IMR-90 (cell line): ENCODE results near the gene HSF2BP. TPM values are rescaled to one million over a fixed set of nuclear protein-coding genes. Genes with fewer than 3 reads are reported as not detected.

Experiments used
- ATAC-seq: fragments of 200-7000 bp; cut with Tn5 transposase; 2 replicates; pipeline ENCODE4 v1.9.1; 2020; ENCODE audit warnings: low read depth, mild to moderate bottlenecking, moderate library complexity
- BruUV-seq: library from RNA; stranded (reverse); fragments of 400-500 nt; replicated peaks from 2 replicates; lab custom pipeline; 2021; lab: Mats Ljungman, UMichigan
- CTCF ChIA-PET: fragments of 300-600 bp; formaldehyde crosslinking; extraction: SDS; loops from one replicate; lab custom pipeline; 2021; ENCODE audit warnings: antibody characterized with exemption; lab: Yijun Ruan, JAX
- POLR2A ChIA-PET: fragments of 300-600 bp; sonication (Branson Sonifier 250); formaldehyde crosslinking; loops from one replicate; lab custom pipeline; 2022; ENCODE audit warnings: antibody characterized with exemption; ENCODE audit not compliant: unreplicated experiment; lab: Charles Lee
- DNase-seq: peaks from one replicate; pipeline ENCODE4 v3.0.0; 2013
- H2AFZ ChIP-seq: replicated peaks from 2 replicates; pipeline ENCODE3; 2013; ENCODE audit warnings: low read length, mild to moderate bottlenecking; ENCODE audit not compliant: poor library complexity
- H2AK5ac ChIP-seq: 2 replicates; pipeline ENCODE4 v1.6.1; 2013; ENCODE audit warnings: low read depth, low read length, inconsistent platforms
- H2AK9ac ChIP-seq: replicated peaks from 2 replicates; pipeline ENCODE3; 2013; ENCODE audit warnings: mild to moderate bottlenecking, low read depth, low read length, moderate library complexity; ENCODE audit not compliant: poor library complexity
- H2BK120ac ChIP-seq: 2 replicates; pipeline ENCODE4 v1.6.1; 2013; ENCODE audit warnings: low read depth, low read length, inconsistent platforms
- H2BK15ac ChIP-seq: 3 replicates; pipeline ENCODE4 v1.6.1; 2013; ENCODE audit warnings: low read depth, low read length, inconsistent platforms
- H2BK20ac ChIP-seq: 2 replicates; pipeline ENCODE4 v1.6.1; 2013; ENCODE audit warnings: low read depth, mild to moderate bottlenecking, inconsistent platforms, low read length, moderate library complexity
- H2BK5ac ChIP-seq: 2 replicates; pipeline ENCODE4 v1.6.1; 2013; ENCODE audit warnings: mild to moderate bottlenecking, low read depth, low read length, inconsistent platforms; ENCODE audit not compliant: poor library complexity, severe bottlenecking
- H3K14ac ChIP-seq: replicated peaks from 2 replicates; pipeline ENCODE4 v1.6.1; 2013; ENCODE audit warnings: low read depth, low read length, inconsistent platforms
- H3K18ac ChIP-seq: 2 replicates; pipeline ENCODE4 v1.6.1; 2013; ENCODE audit warnings: low read depth, low read length, control low read depth
- H3K23ac ChIP-seq: 2 replicates; pipeline ENCODE4 v1.6.1; 2013; ENCODE audit warnings: low read depth, low read length, inconsistent platforms
- H3K27ac ChIP-seq: 2 replicates; pipeline ENCODE4 v1.5.1; 2013; ENCODE audit warnings: mild to moderate bottlenecking, control low read depth, low read length; ENCODE audit not compliant: insufficient read depth
- H3K27me3 ChIP-seq: 2 replicates; pipeline ENCODE4 v1.6.1; 2013; ENCODE audit warnings: low read length; ENCODE audit not compliant: control insufficient read depth, insufficient read depth
- H3K36me3 ChIP-seq: 2 replicates; pipeline ENCODE4 v1.6.1; 2013; ENCODE audit warnings: low read length, mixed read lengths; ENCODE audit not compliant: control insufficient read depth, insufficient read depth
- H3K4ac ChIP-seq: 2 replicates; pipeline ENCODE4 v1.6.1; 2013; ENCODE audit warnings: low read depth, low read length, inconsistent platforms
- H3K4me1 ChIP-seq: 2 replicates; pipeline ENCODE4 v1.6.1; 2013; ENCODE audit warnings: low read length, mixed read lengths; ENCODE audit not compliant: control insufficient read depth, insufficient read depth
- H3K4me2 ChIP-seq: 2 replicates; pipeline ENCODE4 v1.6.1; 2013; ENCODE audit warnings: low read depth, mild to moderate bottlenecking, control low read depth, low read length, moderate library complexity
- H3K4me3 ChIP-seq: 2 replicates; pipeline ENCODE4 v1.5.1; 2013; ENCODE audit warnings: low read depth, mild to moderate bottlenecking, control low read depth, low read length, moderate library complexity; ENCODE audit not compliant: insufficient read depth
- H3K56ac ChIP-seq: 2 replicates; pipeline ENCODE4 v1.6.1; 2013; ENCODE audit warnings: low read length, inconsistent platforms; ENCODE audit not compliant: insufficient read depth; ENCODE audit errors: extremely low read depth
- H3K79me1 ChIP-seq, 2 experiments: 2 replicates each; pipeline ENCODE4 v1.6.1; 2013; ENCODE audit warnings: low read length in 2 of 2, inconsistent platforms in 1 of 2, low read depth in 1 of 2
- H3K9ac ChIP-seq: 2 replicates; pipeline ENCODE4 v1.6.1; 2013; ENCODE audit warnings: low read depth, low read length, control low read depth
- H3K9me1 ChIP-seq: 2 replicates; pipeline ENCODE4 v1.6.1; 2013; ENCODE audit warnings: low read length, inconsistent platforms; ENCODE audit not compliant: insufficient read depth
- H3K9me3 ChIP-seq: 2 replicates; pipeline ENCODE4 v1.6.1; 2013; ENCODE audit warnings: low read length; ENCODE audit not compliant: control insufficient read depth, insufficient read depth
- H4K20me1 ChIP-seq: 2 replicates; pipeline ENCODE4 v1.6.1; 2013; ENCODE audit warnings: low read length, inconsistent platforms; ENCODE audit not compliant: insufficient read depth
- H4K5ac ChIP-seq: 2 replicates; pipeline ENCODE4 v1.6.1; 2013; ENCODE audit warnings: mild to moderate bottlenecking, low read depth, low read length, control low read depth
- H4K8ac ChIP-seq, 2 experiments: 2 replicates each; pipeline ENCODE4 v1.6.1; 2013; ENCODE audit warnings: low read depth in 2 of 2, low read length in 2 of 2, control low read depth in 1 of 2, inconsistent platforms in 1 of 2
- H4K91ac ChIP-seq: 2 replicates; pipeline ENCODE4 v1.6.1; 2013; ENCODE audit warnings: low read depth, low read length, inconsistent platforms; ENCODE audit not compliant: insufficient read depth
- FOS ChIP-seq: fragments of 150-350 bp; IDR thresholded peaks from 2 replicates; pipeline ENCODE4 v1.6.1; 2016; ENCODE audit warnings: low read depth, low read length
- MAZ ChIP-seq: IDR thresholded peaks from 2 replicates; pipeline ENCODE4 v1.6.1; 2012; ENCODE audit warnings: low read depth, mild to moderate bottlenecking, low read length, improper control_type of control experiment, moderate library complexity, borderline replicate concordance
- RAD21 ChIP-seq: IDR thresholded peaks from 2 replicates; pipeline ENCODE4 v1.6.1; 2012; ENCODE audit warnings: low read length, improper control_type of control experiment
- RFX5 ChIP-seq: IDR thresholded peaks from 2 replicates; pipeline ENCODE4 v1.8.0; 2012; ENCODE audit warnings: low read depth, mild to moderate bottlenecking, low read length, moderate library complexity
- USF2 ChIP-seq: fragments of 150-350 bp; IDR thresholded peaks from 2 replicates; pipeline ENCODE4 v1.6.1; 2017; ENCODE audit warnings: mild to moderate bottlenecking, antibody characterized with exemption, low read length, low read depth
- WGBS, 2 experiments: methylation state at CpG; one replicate each; pipeline versions ENCODE4 v1.1.5 to v1.1.7; 2013; ENCODE audit warnings: missing lambda C conversion rate in 2 of 2; ENCODE audit not compliant: insufficient read length in 1 of 2; ENCODE audit errors: extremely low coverage in 2 of 2; 5-methylcytosine and 5-hydroxymethylcytosine counted together
- dilution Hi-C: fragments of 300-500 bp; cut with HindIII; formaldehyde crosslinking; loops from one replicate; pipeline ENCODE4 v1.14.3; 2018; ENCODE audit warnings: low sequenced_read_pairs; ENCODE audit not compliant: unreplicated experiment
- in situ Hi-C: fragments of 300-500 bp; cut with MboI; formaldehyde crosslinking; loops from 3 replicates; pipeline ENCODE4 v1.14.3; 2019; ENCODE audit warnings: low sequenced_read_pairs, inconsistent platforms, mixed read lengths
- intact Hi-C: fragments of 100-400 bp; cut with micrococcal nuclease; formaldehyde crosslinking; loops from 2 replicates; pipeline ENCODE4 v1.10.0; 2022
- polyA plus RNA-seq, 3 experiments: library from polyadenylated mRNA; depleted of rRNA; stranded (reverse); fragments of >200 nt; gene quantifications; 2 replicates each; pipeline ENCODE4 v1.2.3, GENCODE V29; 2012; ENCODE audit warnings: low replicate concordance in 1 of 3
- total RNA-seq: library from RNA; depleted of rRNA; stranded (reverse); fragments of >200 nt; gene quantifications from 2 replicates; pipeline ENCODE4 v1.2.3, GENCODE V29; 2012
- TF ChIP-seq, protein P1 (sequence below): fragments of 150-350 bp; IDR thresholded peaks from 2 replicates; pipeline ENCODE4 v1.6.1; 2016; ENCODE audit warnings: low read depth, mild to moderate bottlenecking, low read length, moderate library complexity, borderline replicate concordance

The HSF2BP gene
- total and polyA plus RNA-seq, 2 of the 4 experiments (the other 2 are of a cell fraction) = 0.87 to 0.90 TPM

GRCh38 chr21:43645136-43645891, 14.0 kb downstream of the HSF2BP start (continued):
- TF ChIP-seq, protein P1, sequence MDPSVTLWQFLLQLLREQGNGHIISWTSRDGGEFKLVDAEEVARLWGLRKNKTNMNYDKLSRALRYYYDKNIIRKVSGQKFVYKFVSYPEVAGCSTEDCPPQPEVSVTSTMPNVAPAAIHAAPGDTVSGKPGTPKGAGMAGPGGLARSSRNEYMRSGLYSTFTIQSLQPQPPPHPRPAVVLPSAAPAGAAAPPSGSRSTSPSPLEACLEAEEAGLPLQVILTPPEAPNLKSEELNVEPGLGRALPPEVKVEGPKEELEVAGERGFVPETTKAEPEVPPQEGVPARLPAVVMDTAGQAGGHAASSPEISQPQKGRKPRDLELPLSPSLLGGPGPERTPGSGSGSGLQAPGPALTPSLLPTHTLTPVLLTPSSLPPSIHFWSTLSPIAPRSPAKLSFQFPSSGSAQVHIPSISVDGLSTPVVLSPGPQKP = no peak

DNA sequence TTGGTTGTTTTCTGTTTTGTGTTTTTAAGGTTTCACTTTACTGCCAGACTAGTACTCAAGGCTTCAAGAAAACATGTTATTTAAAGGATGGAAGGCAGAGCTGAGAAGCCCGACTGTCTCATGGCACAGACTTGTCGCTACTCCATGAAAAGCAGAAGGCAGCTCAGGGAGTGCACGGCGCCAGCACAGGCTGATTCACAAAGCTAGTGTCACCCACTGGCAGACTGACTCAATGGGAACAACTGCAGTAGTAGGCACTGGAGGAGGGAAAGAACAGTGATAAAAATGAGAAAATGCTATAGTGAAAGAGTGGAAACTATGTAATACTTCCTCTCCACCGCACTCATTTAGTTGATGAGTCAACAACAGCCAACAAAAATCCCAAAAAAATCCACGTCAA, 14.7 kb downstream of the HSF2BP start:
- 54% methylated on average over 3 of the region's 6 CpGs; no CpG with 5 or more reads in 1 of the 2 experiments for WGBS, 2 experiments
- ATAC-seq (no peak), DNase-seq (peak; percentile 67)
- no TSS peak for BruUV-seq
- no peak overlapping the region for H3K4me3 ChIP-seq
- no peaks in the 10 kb centered on the region for H3K36me3 ChIP-seq
- TF ChIP-seq RFX5 (no peak), RAD21 (peak; percentile 8; the same call in 1 of the 2 replicates), USF2 (no peak), FOS (peak; percentile 50; the same call in 1 of the 2 replicates), MAZ (no peak)
- H3K9ac ChIP-seq = peak overlapping the region; percentile 3; the same call in 1 of the 2 replicates
- H2BK20ac ChIP-seq = peak overlapping the region; percentile 66
- H3K27ac ChIP-seq = peak overlapping the region; percentile 34; the same call in 1 of the 2 replicates
- ChIA-PET POLR2A (no interaction called here), CTCF (interaction anchor here (0.7 to 1.8 kb wide), 4 partner anchors 11 to 54 kb away, joined by 3 to 5 read pairs (median 3); no protein-coding TSS in a partner anchor)
- peak overlapping the region; percentile 41 for H3K23ac ChIP-seq
- peak overlapping the region; percentile 15; the same call in 1 of the 2 replicates for H3K4me2 ChIP-seq
- in situ Hi-C loops = loop anchor here (5.0 to 10.0 kb wide), 2 partner anchors 37 to 320 kb away; no protein-coding TSS in a partner anchor
- peak overlapping the region; percentile 35 for H4K5ac ChIP-seq
- H2BK15ac ChIP-seq = peak overlapping the region; percentile 27; the same call in 1 of the 3 replicates
- peaks cover 12% of the 10 kb centered on the region for H3K4me1 ChIP-seq
- no peaks in the 10 kb centered on the region for H3K79me1 ChIP-seq
- intact Hi-C loops = loop anchor here (1.0 to 2.0 kb wide), 3 partner anchors 18 to 58 kb away; no protein-coding TSS in a partner anchor
- H2AFZ ChIP-seq = peak overlapping the region; percentile 28
- no peaks in the 10 kb centered on the region for H4K20me1 ChIP-seq
- peaks cover 4% of the 10 kb centered on the region; the same call in 1 of the 2 replicates for H3K9me1 ChIP-seq
- peak overlapping the region; percentile 15; the same call in 1 of the 2 replicates for H3K14ac ChIP-seq
- H4K8ac ChIP-seq = peak overlapping the region; percentile 0 to 64; a peak in 2 of 4 replicates
- H3K9me3 ChIP-seq = no peaks in the 10 kb centered on the region
- H2BK120ac ChIP-seq = peak overlapping the region; percentile 82
- peak overlapping the region; percentile 7 for H4K91ac ChIP-seq
- no peak overlapping the region for H2AK9ac ChIP-seq
- no peak overlapping the region for H3K56ac ChIP-seq
- H2AK5ac ChIP-seq = peak overlapping the region; percentile 54
- dilution Hi-C loops = no loop called here
- peak overlapping the region; percentile 81 for H3K4ac ChIP-seq
- peak overlapping the region; percentile 4 for H2BK5ac ChIP-seq
- no peaks in the 10 kb centered on the region for H3K27me3 ChIP-seq
- peak overlapping the region; percentile 67 for H3K18ac ChIP-seq
